Activated CD8-positive, alpha-beta memory T cell treated with anti-CD3 and anti-CD28 coated beads, Interleukin-2, amount 50 U/mL, for 48 hours (primary cell): Measurements from ENCODE around the gene VEZF1.
A peak's percentile ranks its signal among the peaks of the same experiment; 100 is the strongest.

Experiments
- DNase-seq: peaks from one replicate; pipeline ENCODE4 v3.0.0-alpha.2; 2020

The VEZF1 gene

GRCh38 chr17:57948169-57948554 lies 39.9 kb downstream of the VEZF1 start:
- no peak for DNase-seq

- no peak for DNase-seq
These were observed 40.7 kb downstream of the VEZF1 start for GRCh38 chr17:57947369-57947768.

- peak; percentile 56 for DNase-seq
These were observed 41.2 kb downstream of the VEZF1 start for GRCh38 chr17:57946798-57947358.

GRCh38 chr17:57945996-57946797 lies 41.9 kb downstream of the VEZF1 start:
- DNase-seq, result no peak

- DNase-seq, result no peak
These were observed 43.1 kb downstream of the VEZF1 start for GRCh38 chr17:57944908-57945307.

GRCh38 chr17:57943645-57944044 lies 44.4 kb downstream of the VEZF1 start:
- no peak for DNase-seq

- no peak for DNase-seq
These were observed 44.9 kb downstream of the VEZF1 start for GRCh38 chr17:57943140-57943539.

- DNase-seq, result no peak
These were observed 46.4 kb downstream of the VEZF1 start for GRCh38 chr17:57941384-57942370.

GRCh38 chr17:57940653-57941329 lies 47.3 kb downstream of the VEZF1 start:
- DNase-seq, result no peak

- DNase-seq, result no peak
These were observed 47.8 kb downstream of the VEZF1 start for GRCh38 chr17:57940231-57940630.

GRCh38 chr17:57939797-57940196 lies 48.3 kb downstream of the VEZF1 start:
- no peak for DNase-seq

GRCh38 chr17:57938061-57938502 lies 50.0 kb downstream of the VEZF1 start:
- DNase-seq, result no peak

- no peak for DNase-seq
These were observed 50.6 kb downstream of the VEZF1 start for GRCh38 chr17:57937492-57937891.

GRCh38 chr17:57935833-57936807 lies 51.9 kb downstream of the VEZF1 start:
- DNase-seq, result no peak

- no peak for DNase-seq
These were observed 56.4 kb downstream of the VEZF1 start for GRCh38 chr17:57931488-57932137.

- DNase-seq, result no peak
These were observed 57.8 kb downstream of the VEZF1 start for GRCh38 chr17:57930239-57930638.

- no peak for DNase-seq
These were observed 58.7 kb downstream of the VEZF1 start for GRCh38 chr17:57929386-57929785.

GRCh38 chr17:57928928-57929327 lies 59.1 kb downstream of the VEZF1 start:
- DNase-seq, result no peak

- DNase-seq, result no peak
These were observed 60.9 kb downstream of the VEZF1 start for GRCh38 chr17:57927048-57927723.

- no peak for DNase-seq
These were observed 61.4 kb downstream of the VEZF1 start for GRCh38 chr17:57926723-57927047.
